SJSA1 (cell line): Measurements from ENCODE around the gene TPD52L1. TPM values are rescaled to one million over a fixed set of nuclear protein-coding genes. Genes with fewer than 3 reads are reported as not detected.

Experiments used
- DNase-seq, 2 experiments: peaks; one replicate each; pipeline ENCODE4 v3.0.0-alpha.2; 2015 to 2020; ENCODE audit warnings: low spot score in 2 of 2, low read depth in 1 of 2
- H3K27ac ChIP-seq: fragments of 250-450 bp; sonication (Bioruptor Pico); 2 replicates; pipeline ENCODE4 v1.5.1; 2020; ENCODE audit warnings: mild to moderate bottlenecking, moderate library complexity
- H3K27me3 ChIP-seq: fragments of 250-450 bp; sonication (Bioruptor Pico); replicated peaks from 2 replicates; pipeline ENCODE4 v1.5.1; 2020; ENCODE audit warnings: mild to moderate bottlenecking, moderate library complexity
- H3K36me3 ChIP-seq: fragments of 250-450 bp; sonication (Bioruptor Pico); 2 replicates; pipeline ENCODE4 v1.5.1; 2020; ENCODE audit warnings: mild to moderate bottlenecking
- H3K4me1 ChIP-seq: fragments of 250-450 bp; sonication (Bioruptor Pico); replicated peaks from 2 replicates; pipeline ENCODE4 v1.6.1; 2021; ENCODE audit warnings: mild to moderate bottlenecking
- H3K4me3 ChIP-seq: fragments of 250-450 bp; sonication (Bioruptor Pico); 2 replicates; pipeline ENCODE4 v1.5.1; 2020; ENCODE audit warnings: mild to moderate bottlenecking
- H3K9me3 ChIP-seq: fragments of 250-450 bp; sonication (Bioruptor Pico); replicated peaks from 2 replicates; pipeline ENCODE4 v1.5.1; 2020; ENCODE audit warnings: mild to moderate bottlenecking
- total RNA-seq: library from RNA; depleted of rRNA; stranded (reverse); fragments of >200 nt; shearing (Covaris generic); gene quantifications from 2 replicates; pipeline ENCODE4 v1.2.3, GENCODE V29; 2014; rRNA removed

TPD52L1 gene
- total RNA-seq, 1 experiment from 2014 or later, result 47.9 TPM

DNA sequence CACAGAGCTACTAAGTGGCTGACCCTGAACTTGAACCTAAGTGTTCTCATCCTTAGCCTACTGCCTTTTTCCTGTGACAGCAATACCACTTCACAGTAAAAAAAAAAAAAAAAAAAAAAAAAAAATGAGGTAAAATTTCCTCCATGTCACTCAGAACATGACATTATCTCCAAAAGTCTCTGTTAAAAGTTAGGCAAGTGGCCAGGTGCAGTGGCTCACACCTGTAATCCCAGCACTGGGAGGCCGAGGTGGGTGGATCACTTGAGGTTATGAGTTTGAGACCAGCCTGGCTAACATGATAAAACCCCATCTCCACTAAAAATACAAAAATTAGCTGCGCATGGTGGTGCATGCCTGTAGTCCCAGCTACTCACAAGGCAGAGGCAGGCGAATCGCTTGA lies 159.4 kb downstream of the TPD52L1 start:
- 0 out of 2 replicates have a peak, but pooled peaks cover 3% of the 10 kb centered on the region for H3K27me3 ChIP-seq
- no peak overlapping the region for H3K4me3 ChIP-seq
- H3K36me3 ChIP-seq, result no peaks in the 10 kb centered on the region
- H3K27ac ChIP-seq, result no peak overlapping the region
- no peaks in the 10 kb centered on the region for H3K4me1 ChIP-seq
- no peak for DNase-seq
- H3K9me3 ChIP-seq, result no peaks in the 10 kb centered on the region

Other genes with a start within 250 kb of the TPD52L1 start
- gene RNF217, start 191.3 kb upstream of the TPD52L1 start, total RNA-seq, result 14.8 and 16.8 TPM in 2 replicates
- 156 and 194 TPM in 2 replicates for gene HDDC2, start 148.2 kb downstream of the TPD52L1 start, total RNA-seq